SU-DHL-6 (cell line): ENCODE results near the gene UQCRQ.

Source experiments
- H2AFZ ChIP-seq: fragments of 200-600 bp; sonication (generic); 2 replicates; pipeline ENCODE4 v1.6.1; 2014; ENCODE audit warnings: low read depth, mild to moderate bottlenecking, moderate library complexity, mixed read lengths, antibody characterized with exemption, low read length; ENCODE audit not compliant: severe bottlenecking
- H3F3A ChIP-seq: fragments of 200-600 bp; shearing (Covaris generic); 2 replicates; pipeline ENCODE4 v1.6.0; 2016; ENCODE audit warnings: antibody characterized with exemption, mild to moderate bottlenecking; ENCODE audit not compliant: insufficient read depth
- H3K27ac ChIP-seq: fragments of 200-600 bp; sonication (generic); 2 replicates; pipeline ENCODE4 v1.5.1; 2016; ENCODE audit warnings: low read depth, mild to moderate bottlenecking, low read length, moderate library complexity, mixed read lengths
- H3K27me3 ChIP-seq: fragments of 200-600 bp; sonication (generic), shearing (Covaris generic); 2 replicates; pipeline ENCODE4 v1.6.0; 2014; ENCODE audit warnings: mild to moderate bottlenecking, low read length
- H3K36me3 ChIP-seq: fragments of 200-600 bp; sonication (generic); 2 replicates; pipeline ENCODE4 v1.6.1; 2014; ENCODE audit warnings: mild to moderate bottlenecking, low read length, mixed read lengths
- H3K4me2 ChIP-seq: fragments of 300-600, 200-600 bp; shearing (Covaris generic), sonication (generic); 2 replicates; pipeline ENCODE4 v1.6.0; 2014; ENCODE audit warnings: low read length, low read depth, mild to moderate bottlenecking; ENCODE audit not compliant: poor library complexity, severe bottlenecking
- H3K4me3 ChIP-seq: fragments of 200-600 bp; sonication (generic); 2 replicates; pipeline ENCODE4 v1.5.1; 2014; ENCODE audit warnings: antibody characterized with exemption, low read length, mild to moderate bottlenecking, mixed read lengths; ENCODE audit not compliant: insufficient read depth, poor library complexity, severe bottlenecking
- H3K79me2 ChIP-seq: fragments of 200-600 bp; sonication (generic); 2 replicates; pipeline ENCODE4 v1.6.1; 2014; ENCODE audit warnings: mild to moderate bottlenecking, low read length, moderate library complexity; ENCODE audit not compliant: insufficient read depth
- H3K9ac ChIP-seq: fragments of 200-600 bp; sonication (generic); 2 replicates; pipeline ENCODE4 v1.7.0; 2014; ENCODE audit warnings: mild to moderate bottlenecking, low read length
- H3K9me2 ChIP-seq: fragments of 200-600 bp; sonication (generic); replicated peaks from 2 replicates; pipeline ENCODE4 v1.6.1; 2014; ENCODE audit warnings: low read length; ENCODE audit not compliant: insufficient read depth
- H3K9me3 ChIP-seq: fragments of 200-600 bp; sonication (generic); 2 replicates; pipeline ENCODE4 v1.6.1; 2014; ENCODE audit warnings: low read length, mixed read lengths; ENCODE audit not compliant: insufficient read depth
- H4K20me1 ChIP-seq: fragments of 200-600 bp; sonication (generic); 2 replicates; pipeline ENCODE4 v1.6.1; 2014; ENCODE audit warnings: low read depth, mild to moderate bottlenecking, antibody characterized with exemption, low read length, moderate library complexity, mixed read lengths
- EZH2phosphoT487 ChIP-seq: fragments of 200-600 bp; sonication (generic), shearing (Covaris generic); conservative IDR thresholded peaks from 2 replicates; pipeline ENCODE4 v1.6.1; 2018; ENCODE audit warnings: mild to moderate bottlenecking, antibody characterized with exemption, low read length, moderate library complexity, mixed read lengths
- TF ChIP-seq, protein P1 (sequence below): fragments of 200-600 bp; sonication (generic); IDR thresholded peaks from one replicate; pipeline ENCODE4 v1.5.1; 2017; ENCODE audit warnings: antibody characterized with exemption, mild to moderate bottlenecking, low read length, moderate library complexity; ENCODE audit not compliant: insufficient read depth, poor library complexity, severe bottlenecking

Gene UQCRQ

DNA sequence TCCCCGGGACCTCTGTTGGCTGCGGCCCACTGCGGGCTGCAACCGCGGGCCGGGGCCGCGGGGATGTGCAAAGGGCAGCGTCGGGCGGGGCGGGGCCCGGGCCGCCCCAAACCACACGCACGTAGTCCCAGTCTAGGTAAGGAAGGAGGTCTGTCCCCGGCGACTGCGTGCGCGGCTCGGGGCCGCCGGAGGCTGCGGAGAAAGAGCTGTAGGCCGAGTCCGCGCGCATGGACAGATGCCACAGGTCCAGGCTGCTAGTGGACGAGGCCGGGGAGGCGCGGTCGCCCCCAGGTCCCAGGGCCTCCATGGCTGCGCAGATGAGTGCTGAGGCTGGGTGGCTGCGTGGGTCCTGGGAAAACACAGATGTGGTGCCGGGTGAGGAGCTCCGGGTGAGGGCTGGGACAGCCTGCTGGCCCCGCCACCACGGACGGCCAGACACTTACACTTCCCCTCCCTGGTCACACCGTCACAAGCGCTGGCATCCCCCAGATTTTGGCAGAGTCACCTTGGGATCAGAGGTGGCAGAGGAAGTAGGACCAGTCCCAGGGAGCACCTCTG, 40.5 kb upstream of the UQCRQ start:
- no peaks in the 10 kb centered on the region for H4K20me1 ChIP-seq
- H2AFZ ChIP-seq: no peak overlapping the region
- no peaks in the 10 kb centered on the region for H3F3A ChIP-seq
- no peak for TF ChIP-seq EZH2phosphoT487
- TF ChIP-seq, protein P1, sequence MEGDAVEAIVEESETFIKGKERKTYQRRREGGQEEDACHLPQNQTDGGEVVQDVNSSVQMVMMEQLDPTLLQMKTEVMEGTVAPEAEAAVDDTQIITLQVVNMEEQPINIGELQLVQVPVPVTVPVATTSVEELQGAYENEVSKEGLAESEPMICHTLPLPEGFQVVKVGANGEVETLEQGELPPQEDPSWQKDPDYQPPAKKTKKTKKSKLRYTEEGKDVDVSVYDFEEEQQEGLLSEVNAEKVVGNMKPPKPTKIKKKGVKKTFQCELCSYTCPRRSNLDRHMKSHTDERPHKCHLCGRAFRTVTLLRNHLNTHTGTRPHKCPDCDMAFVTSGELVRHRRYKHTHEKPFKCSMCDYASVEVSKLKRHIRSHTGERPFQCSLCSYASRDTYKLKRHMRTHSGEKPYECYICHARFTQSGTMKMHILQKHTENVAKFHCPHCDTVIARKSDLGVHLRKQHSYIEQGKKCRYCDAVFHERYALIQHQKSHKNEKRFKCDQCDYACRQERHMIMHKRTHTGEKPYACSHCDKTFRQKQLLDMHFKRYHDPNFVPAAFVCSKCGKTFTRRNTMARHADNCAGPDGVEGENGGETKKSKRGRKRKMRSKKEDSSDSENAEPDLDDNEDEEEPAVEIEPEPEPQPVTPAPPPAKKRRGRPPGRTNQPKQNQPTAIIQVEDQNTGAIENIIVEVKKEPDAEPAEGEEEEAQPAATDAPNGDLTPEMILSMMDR: no peak
- no peaks in the 10 kb centered on the region for H3K79me2 ChIP-seq
- no peaks in the 10 kb centered on the region for H3K9me2 ChIP-seq
- no peaks in the 10 kb centered on the region for H3K36me3 ChIP-seq
- H3K9ac ChIP-seq: no peak overlapping the region
- H3K4me2 ChIP-seq: no peak overlapping the region
- H3K4me3 ChIP-seq: no peak overlapping the region
- no peaks in the 10 kb centered on the region for H3K27me3 ChIP-seq
- H3K27ac ChIP-seq: no peak overlapping the region
- H3K9me3 ChIP-seq: no peaks in the 10 kb centered on the region

DNA sequence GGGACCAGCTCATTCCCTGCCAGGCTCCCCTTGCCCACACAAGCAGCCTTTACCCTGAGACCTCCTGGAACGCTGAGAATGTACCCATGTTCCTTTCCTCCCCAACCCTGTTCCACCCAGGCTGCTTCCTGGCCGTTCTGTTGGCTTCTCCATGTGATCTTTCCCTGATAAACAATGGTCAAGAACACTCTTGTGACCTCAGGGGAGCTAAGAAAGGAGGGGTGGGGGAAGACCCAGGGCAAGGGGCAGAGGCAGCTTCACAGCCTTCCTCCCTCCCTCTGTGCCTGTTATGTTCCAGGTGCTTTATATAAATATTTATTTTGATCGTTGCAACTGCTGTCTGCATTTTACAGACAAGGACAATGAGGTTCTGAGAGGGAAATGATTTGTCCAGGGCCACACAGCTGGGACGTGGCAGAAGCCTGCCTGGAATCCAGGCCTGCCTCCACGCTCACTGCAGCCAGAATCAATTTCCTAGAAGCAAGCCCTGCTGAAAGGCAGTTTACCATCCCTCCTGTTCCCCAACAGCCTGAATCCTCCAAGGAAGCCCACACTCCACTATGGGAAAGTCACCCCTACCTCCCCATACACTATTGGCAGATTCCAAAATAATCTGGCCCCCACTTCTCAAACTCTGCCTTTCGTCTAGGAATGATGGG, 39.9 kb upstream of the UQCRQ start:
- TF ChIP-seq EZH2phosphoT487: no peak
- TF ChIP-seq, protein P1: no peak
- Histone ChIP-seq H3K79me2 (no peaks in the 10 kb centered on the region), H3K4me3 (no peak overlapping the region), H3K4me2 (no peak overlapping the region), H3F3A (no peaks in the 10 kb centered on the region), H3K27me3 (no peaks in the 10 kb centered on the region), H3K9ac (no peak overlapping the region), H3K27ac (no peak overlapping the region), H3K9me2 (no peaks in the 10 kb centered on the region), H3K9me3 (no peaks in the 10 kb centered on the region), H3K36me3 (no peaks in the 10 kb centered on the region), H4K20me1 (no peaks in the 10 kb centered on the region), H2AFZ (no peak overlapping the region)

DNA sequence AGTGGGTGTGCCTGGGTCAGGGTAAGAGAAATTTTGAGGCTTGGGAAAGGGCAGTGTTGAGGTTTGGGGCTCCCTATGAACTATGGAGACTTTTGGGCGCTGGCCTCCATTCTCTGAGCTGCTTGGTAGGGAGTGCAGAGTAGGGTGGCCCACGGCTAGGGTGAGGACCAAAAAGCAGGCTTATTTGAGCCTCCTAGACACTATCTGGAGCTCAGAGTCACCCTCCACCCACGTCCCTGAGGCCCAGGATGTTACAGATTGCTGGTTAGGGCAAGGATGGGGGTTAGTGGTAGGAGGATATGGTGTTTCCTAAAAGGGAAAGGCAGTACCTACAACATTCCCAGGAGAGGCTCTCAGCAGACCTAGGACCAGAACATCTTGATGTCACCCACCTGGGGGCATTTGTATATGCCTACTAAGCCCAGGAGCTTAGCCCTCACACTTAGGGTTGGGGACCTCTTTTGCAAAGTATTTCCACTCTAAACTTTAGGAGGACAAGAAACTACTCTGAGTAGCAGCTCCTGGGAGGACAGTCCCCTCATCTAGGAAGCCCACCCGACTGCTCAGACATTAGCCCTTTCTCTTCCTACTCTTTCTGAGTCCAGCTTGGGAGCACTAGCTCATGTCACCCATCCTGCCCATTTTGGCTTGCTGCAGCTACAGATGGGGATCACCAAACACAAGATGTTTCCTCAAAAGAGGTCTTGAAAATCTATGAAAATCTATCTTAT, 38.3 kb upstream of the UQCRQ start:
- H3K27me3 ChIP-seq: no peaks in the 10 kb centered on the region
- H3F3A ChIP-seq: no peaks in the 10 kb centered on the region
- H3K36me3 ChIP-seq: no peaks in the 10 kb centered on the region
- H3K9me3 ChIP-seq: no peaks in the 10 kb centered on the region
- H3K9me2 ChIP-seq: no peaks in the 10 kb centered on the region
- H4K20me1 ChIP-seq: no peaks in the 10 kb centered on the region
- TF ChIP-seq, protein P1: no peak
- TF ChIP-seq EZH2phosphoT487: no peak
- no peak overlapping the region for H2AFZ ChIP-seq
- H3K79me2 ChIP-seq: no peaks in the 10 kb centered on the region
- H3K4me3 ChIP-seq: no peak overlapping the region
- no peak overlapping the region for H3K27ac ChIP-seq
- H3K9ac ChIP-seq: no peak overlapping the region
- H3K4me2 ChIP-seq: no peak overlapping the region
